GM12878 (cell line): ENCODE measurements around the gene CFAP99. TPM values are rescaled to one million over a fixed set of nuclear protein-coding genes. Genes with fewer than 3 reads are reported as not detected.

Source experiments
- BRCA1 ChIP-seq: IDR thresholded peaks from 2 replicates; pipeline ENCODE4 v1.6.1; 2011; ENCODE audit warnings: low read depth, low read length, improper control_type of control experiment
- EP300 ChIP-seq, 2 experiments: fragments of 150-350 bp in 1 of 2; IDR thresholded peaks; 2 replicates each; pipeline ENCODE4 v1.6.1; 2011 to 2012; ENCODE audit warnings: low read depth in 2 of 2, low read length in 2 of 2, borderline replicate concordance in 1 of 2, improper control_type of control experiment in 1 of 2, inconsistent platforms in 1 of 2; ENCODE audit not compliant: control insufficient read depth in 1 of 2
- HDGF ChIP-seq: fragments of 450-650 bp; IDR thresholded peaks from 2 replicates; pipeline ENCODE4 v1.6.1; 2016; ENCODE audit warnings: antibody characterized with exemption
- MTA2 ChIP-seq: fragments of 450-650 bp; IDR thresholded peaks from 2 replicates; pipeline ENCODE4 v1.6.1; 2016; ENCODE audit warnings: low read depth, mild to moderate bottlenecking, moderate library complexity
- POLR2A ChIP-seq: IDR thresholded peaks from 2 replicates; pipeline ENCODE4 v1.6.1; 2011; ENCODE audit warnings: low read depth, mild to moderate bottlenecking, low read length
- ZNF217 ChIP-seq: fragments of 450-650 bp; IDR thresholded peaks from 2 replicates; pipeline ENCODE4 v1.6.1; 2017; ENCODE audit warnings: antibody characterized with exemption, mild to moderate bottlenecking
- ZNF384 ChIP-seq: IDR thresholded peaks from 2 replicates; pipeline ENCODE4 v1.6.1; 2012; ENCODE audit warnings: low read depth, mild to moderate bottlenecking, low read length, improper control_type of control experiment, borderline replicate concordance
- polyA plus RNA-seq, 11 experiments: library from polyadenylated mRNA; depleted of rRNA in 4 of 11; unstranded in 6 of 11; stranded (reverse) in 5 of 11; fragments of >200 nt; fragmentation: Nextera tagmentation in 4 of 11; fragmentation: Illumina TruSeq in 1 of 11; extraction: Ambion mirVana in 4 of 11; extraction: Trizol in 1 of 11; gene quantifications; 1 replicate in 1 of 11; 2 replicates in 10 of 11; pipeline versions ENCODE4 v1.2.1 to v1.2.3, GENCODE V29; 2011 to 2016; ENCODE audit warnings: inconsistent platforms in 2 of 11, missing spikeins in 2 of 11, low read depth in 1 of 11
- total RNA-seq, 4 experiments: library from RNA; depleted of rRNA in 3 of 4; stranded (reverse); fragments of >200 nt in 3 of 4; fragmentation: Illumina TruSeq in 1 of 4; extraction: Trizol in 1 of 4; gene quantifications; 2 replicates each; pipeline versions ENCODE4 v1.2.1 to v1.2.3, GENCODE V29; 2013 to 2021
- TF ChIP-seq, protein P1 (sequence below): IDR thresholded peaks from 2 replicates; pipeline ENCODE4 v1.6.1; 2012; ENCODE audit warnings: low read depth, low read length, improper control_type of control experiment
- TF ChIP-seq, protein P2 (sequence below): fragments of 450-650 bp; IDR thresholded peaks from 2 replicates; pipeline ENCODE4 v1.6.1; 2017; ENCODE audit warnings: mild to moderate bottlenecking, moderate library complexity
- TF ChIP-seq, protein P3 (sequence below): IDR thresholded peaks from 2 replicates; pipeline ENCODE4 v1.6.1; 2011; ENCODE audit warnings: mild to moderate bottlenecking, low read depth, low read length, moderate library complexity; ENCODE audit not compliant: insufficient replicate concordance

Gene CFAP99
- total and polyA plus RNA-seq, 10 of the 15 experiments (the other 5 are each of a cell fraction or from before 2014, with no cell fraction given): not detected

DNA sequence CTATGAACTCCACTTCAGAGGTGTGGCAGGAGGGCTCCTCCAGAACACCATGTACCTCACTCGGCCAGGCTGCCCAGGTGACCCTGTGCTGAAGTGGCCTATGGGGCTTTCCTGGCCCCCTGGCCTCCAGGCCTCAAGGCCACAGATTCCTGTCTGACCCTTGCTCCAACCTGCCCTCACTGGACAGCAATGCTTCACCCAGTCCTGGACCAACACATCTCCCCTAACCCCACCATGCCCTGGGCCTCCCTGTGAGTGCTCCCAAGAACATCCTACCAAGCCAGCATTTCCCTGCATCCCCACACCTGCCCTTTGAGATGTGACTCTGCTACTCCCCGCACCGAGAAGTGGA, 10.8 kb upstream of the CFAP99 start (continued):
- TF ChIP-seq EP300 (IDR thresholded peaks at IDR 0.05; ENCODE audit: borderline replicate concordance in 1 of 2, control insufficient read depth in 1 of 2, low read depth in 2 of 2, low read length in 2 of 2): no peak
- TF ChIP-seq ZNF384: no peak
- TF ChIP-seq, protein P1, sequence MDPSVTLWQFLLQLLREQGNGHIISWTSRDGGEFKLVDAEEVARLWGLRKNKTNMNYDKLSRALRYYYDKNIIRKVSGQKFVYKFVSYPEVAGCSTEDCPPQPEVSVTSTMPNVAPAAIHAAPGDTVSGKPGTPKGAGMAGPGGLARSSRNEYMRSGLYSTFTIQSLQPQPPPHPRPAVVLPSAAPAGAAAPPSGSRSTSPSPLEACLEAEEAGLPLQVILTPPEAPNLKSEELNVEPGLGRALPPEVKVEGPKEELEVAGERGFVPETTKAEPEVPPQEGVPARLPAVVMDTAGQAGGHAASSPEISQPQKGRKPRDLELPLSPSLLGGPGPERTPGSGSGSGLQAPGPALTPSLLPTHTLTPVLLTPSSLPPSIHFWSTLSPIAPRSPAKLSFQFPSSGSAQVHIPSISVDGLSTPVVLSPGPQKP: no peak
- TF ChIP-seq, protein P2, sequence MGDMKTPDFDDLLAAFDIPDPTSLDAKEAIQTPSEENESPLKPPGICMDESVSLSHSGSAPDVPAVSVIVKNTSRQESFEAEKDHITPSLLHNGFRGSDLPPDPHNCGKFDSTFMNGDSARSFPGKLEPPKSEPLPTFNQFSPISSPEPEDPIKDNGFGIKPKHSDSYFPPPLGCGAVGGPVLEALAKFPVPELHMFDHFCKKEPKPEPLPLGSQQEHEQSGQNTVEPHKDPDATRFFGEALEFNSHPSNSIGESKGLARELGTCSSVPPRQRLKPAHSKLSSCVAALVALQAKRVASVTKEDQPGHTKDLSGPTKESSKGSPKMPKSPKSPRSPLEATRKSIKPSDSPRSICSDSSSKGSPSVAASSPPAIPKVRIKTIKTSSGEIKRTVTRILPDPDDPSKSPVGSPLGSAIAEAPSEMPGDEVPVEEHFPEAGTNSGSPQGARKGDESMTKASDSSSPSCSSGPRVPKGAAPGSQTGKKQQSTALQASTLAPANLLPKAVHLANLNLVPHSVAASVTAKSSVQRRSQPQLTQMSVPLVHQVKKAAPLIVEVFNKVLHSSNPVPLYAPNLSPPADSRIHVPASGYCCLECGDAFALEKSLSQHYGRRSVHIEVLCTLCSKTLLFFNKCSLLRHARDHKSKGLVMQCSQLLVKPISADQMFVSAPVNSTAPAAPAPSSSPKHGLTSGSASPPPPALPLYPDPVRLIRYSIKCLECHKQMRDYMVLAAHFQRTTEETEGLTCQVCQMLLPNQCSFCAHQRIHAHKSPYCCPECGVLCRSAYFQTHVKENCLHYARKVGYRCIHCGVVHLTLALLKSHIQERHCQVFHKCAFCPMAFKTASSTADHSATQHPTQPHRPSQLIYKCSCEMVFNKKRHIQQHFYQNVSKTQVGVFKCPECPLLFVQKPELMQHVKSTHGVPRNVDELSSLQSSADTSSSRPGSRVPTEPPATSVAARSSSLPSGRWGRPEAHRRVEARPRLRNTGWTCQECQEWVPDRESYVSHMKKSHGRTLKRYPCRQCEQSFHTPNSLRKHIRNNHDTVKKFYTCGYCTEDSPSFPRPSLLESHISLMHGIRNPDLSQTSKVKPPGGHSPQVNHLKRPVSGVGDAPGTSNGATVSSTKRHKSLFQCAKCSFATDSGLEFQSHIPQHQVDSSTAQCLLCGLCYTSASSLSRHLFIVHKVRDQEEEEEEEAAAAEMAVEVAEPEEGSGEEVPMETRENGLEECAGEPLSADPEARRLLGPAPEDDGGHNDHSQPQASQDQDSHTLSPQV: no peak
- TF ChIP-seq, protein P3, sequence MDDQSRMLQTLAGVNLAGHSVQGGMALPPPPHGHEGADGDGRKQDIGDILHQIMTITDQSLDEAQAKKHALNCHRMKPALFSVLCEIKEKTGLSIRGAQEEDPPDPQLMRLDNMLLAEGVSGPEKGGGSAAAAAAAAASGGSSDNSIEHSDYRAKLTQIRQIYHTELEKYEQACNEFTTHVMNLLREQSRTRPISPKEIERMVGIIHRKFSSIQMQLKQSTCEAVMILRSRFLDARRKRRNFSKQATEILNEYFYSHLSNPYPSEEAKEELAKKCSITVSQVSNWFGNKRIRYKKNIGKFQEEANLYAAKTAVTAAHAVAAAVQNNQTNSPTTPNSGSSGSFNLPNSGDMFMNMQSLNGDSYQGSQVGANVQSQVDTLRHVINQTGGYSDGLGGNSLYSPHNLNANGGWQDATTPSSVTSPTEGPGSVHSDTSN: no peak
- no peak for TF ChIP-seq MTA2
- TF ChIP-seq ZNF217: no peak
- TF ChIP-seq POLR2A: no peak
- no peak for TF ChIP-seq BRCA1
- no peak for TF ChIP-seq HDGF
- TF ChIP-seq, all 136 proteins: peak for 0
